ENCODE measurements around the gene EFNA5.
"Not testable (repeated sequence)": the region's sequence is repeated elsewhere in the genome, so short reads cannot be mapped to it uniquely, and the experiment has no call there.

EFNA5 gene

DNA sequence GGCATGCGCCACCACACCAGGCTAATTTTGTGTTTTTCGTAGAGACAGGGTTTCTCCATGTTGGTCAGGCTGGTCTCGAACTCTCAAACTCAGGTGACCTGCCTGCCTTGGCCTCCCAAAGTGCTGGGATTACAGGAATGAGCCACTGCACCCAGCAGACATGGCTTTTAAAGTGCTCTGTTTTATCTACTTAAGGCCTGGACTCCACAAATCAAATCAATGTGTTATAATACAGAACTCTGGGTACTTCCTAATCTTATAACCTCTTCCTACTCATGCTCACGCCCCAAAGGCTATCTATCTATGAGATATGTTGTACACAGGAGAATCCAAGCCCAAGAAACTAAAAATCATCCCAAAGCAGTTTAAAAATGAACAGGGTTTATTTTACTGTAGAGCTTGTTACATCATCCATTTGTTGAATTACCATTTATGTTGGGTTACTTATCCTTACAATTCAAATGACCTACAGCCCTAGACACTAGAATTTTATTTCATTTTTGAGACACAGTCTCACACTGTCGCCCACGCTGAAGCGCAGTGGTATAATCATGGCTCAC is 155.1 kb downstream of the EFNA5 start:
- FAIRE-seq: no peak

DNA sequence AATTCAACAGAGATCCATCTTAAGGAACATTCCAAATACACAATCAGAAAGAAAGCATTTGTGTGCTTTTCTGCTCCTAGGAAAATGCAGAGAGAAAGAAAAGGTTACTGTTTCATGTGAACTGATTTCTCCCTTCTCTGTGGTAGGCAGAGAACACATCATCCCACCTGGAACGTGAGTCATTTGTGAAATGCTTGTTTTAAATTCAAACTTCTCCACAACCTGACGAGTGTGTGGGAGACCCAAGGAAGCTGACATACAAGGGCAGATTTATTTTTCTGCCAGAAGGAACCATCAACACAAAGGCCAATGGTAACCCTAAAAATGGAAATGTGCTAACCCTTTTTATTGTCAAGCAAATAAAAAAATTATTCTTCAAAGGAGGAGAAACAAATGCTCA is 156.4 kb downstream of the EFNA5 start:
- FAIRE-seq: no peak

DNA sequence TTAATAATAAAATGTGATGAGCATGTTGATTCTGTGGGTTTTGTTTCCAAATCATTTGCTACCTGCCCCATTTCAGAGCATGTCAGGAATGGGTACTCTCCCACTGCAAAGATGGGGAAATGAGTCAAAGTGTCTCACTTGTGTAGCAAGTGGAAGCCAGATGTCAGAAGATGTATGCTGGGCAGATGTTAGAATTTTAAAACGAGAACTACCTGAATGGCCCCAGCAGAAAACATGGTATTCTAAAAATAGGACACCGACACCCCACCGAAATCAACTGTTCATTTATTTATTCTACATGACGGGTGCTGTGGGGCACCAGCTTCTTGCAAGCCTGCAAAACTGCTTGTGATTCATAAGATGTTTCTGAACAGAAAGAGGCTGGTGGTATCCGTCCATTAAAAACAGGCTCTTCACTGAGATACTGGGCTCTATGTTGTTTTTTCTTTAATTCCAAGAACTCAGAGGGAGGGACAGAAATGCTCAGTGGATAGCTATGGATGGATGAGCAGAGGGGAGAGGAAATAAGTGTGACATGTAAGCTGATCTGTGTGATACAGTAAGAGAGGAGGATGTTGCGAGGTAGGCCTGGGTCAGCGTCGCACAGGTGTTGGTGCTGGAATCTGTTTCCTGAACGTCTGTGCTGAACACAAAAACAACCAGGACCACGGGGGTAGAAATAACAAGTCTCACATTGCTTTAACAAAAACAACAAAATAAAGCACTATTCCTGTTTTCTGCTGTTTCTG is 157.2 kb downstream of the EFNA5 start:
- FAIRE-seq: no peak

DNA sequence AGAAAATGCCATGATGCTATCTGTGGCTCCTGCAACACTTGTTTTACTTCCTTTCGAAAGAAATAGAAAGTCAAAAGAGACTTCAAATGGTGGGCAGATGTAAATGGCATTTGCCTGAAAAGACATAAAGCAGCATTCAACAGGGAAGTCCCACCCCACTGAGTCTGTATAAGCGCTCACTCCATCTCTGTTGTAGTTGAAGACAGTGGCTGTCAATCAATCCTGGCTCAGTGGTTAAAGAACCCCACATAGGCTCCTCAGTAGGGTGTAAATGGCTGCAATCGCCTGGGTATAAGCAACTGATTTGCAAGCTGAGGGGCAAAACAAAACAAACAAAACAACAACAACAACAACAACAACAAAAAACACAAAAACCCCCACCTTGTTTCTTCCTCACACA is 158.7 kb downstream of the EFNA5 start:
- no peak for FAIRE-seq

DNA sequence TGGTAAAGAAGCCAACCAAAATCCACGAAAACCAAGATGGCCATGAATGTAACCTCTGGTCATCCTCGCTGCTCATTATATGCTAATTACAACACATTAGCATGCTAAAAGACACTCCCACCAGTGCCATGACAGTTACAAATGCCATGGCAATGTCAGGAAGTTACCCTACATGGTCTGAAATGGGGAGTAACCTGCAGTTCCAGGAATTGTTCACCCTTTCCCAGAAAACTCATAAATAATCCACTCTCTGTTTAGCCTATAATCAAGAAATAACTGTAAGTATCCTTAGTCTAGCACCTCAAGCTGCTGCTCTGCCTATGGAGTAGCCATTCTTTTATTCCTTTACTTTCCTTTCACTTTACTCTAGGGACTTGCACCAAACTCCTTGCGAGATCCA is 160.6 kb downstream of the EFNA5 start:
- FAIRE-seq: no peak

DNA sequence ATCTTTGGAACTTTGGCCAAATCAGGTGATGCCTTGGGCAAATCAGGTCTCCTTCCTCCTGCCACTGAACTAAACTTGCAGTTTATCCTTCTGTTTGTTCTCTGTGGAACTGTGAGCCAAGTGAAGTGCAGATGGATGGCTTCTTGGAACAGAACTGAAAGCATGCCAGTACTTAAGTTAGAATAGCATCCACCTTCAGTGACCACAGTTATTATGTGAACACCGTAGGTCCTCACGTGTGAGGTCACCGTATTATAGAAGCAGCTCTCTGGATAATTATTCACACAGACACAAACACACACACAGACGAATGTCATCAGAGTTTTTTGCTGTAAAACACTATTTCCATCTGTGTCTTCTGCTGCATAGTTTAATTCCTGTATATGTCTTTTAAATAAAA is 162.6 kb downstream of the EFNA5 start:
- no peak for FAIRE-seq

DNA sequence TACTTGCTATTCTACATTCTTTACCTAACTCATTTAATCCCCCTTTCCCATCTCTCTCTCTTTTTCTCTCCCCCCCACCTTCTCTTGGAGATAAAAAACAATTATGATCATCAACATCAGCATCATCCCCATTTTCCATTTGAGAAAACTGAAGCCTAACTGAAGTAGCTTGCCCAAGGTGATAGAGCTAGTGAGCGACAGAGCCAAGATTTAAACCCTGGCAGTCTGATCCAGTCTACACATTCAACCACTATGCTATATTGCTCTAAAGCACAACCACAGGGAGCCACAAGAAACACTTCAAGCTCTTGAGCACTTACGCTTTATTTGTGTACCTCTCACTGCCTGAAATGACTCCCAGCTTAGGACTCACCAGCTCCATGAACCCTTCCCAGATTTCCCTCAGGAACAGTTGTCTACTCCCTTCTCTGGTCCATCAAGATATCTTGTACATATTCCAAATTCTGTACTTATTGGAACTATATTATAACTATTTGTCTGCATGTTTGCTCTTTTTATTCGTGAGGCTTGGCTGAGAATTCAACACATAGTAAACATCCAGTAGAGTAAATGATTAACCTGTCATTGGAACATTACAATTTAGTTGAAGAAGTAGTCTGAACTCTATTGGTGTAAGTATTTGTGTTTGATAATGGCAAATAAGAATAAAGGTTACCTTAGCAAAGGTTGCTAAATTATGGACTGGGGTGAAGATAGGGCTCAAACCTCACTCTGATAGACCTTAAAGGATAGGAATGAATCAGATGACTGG is 164.8 kb downstream of the EFNA5 start:
- no peak for FAIRE-seq

DNA sequence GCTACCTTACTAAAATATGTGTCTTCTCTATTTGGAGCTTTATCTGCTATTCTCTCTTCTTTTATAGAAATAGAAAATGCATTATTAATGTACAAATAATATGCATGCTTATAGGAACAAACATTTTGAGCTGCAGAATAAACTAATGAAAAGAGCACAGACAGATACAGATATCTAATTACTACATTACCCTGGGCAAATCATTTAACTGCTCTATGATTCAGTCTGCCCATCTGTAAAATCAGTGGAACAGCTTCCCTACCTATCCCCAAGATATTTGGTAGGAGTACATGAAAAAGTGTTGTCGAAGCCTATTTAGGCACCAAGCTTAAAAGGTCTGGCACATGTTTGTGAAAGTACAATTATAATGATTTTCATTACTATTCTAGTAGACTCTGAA is 166.3 kb downstream of the EFNA5 start:
- FAIRE-seq: no peak

DNA sequence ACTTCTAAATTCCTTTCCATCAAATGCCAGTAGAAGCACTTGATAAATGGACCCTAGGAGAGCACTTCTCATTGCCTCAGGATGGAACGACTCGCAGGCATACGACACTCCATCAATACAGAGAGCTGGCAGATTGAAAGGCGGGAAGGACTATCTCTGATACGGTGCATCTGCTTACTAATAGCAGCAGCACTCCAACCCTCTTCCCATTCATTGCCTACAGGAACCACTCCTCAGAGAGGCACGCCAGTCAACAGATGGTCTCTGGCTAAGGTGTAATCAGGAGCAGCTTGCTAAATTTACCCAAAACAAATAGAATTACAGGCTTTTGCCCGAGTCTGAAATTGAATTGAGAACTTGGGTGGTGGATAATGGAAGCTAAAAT is 168.1 kb downstream of the EFNA5 start:
- no peak for FAIRE-seq

DNA sequence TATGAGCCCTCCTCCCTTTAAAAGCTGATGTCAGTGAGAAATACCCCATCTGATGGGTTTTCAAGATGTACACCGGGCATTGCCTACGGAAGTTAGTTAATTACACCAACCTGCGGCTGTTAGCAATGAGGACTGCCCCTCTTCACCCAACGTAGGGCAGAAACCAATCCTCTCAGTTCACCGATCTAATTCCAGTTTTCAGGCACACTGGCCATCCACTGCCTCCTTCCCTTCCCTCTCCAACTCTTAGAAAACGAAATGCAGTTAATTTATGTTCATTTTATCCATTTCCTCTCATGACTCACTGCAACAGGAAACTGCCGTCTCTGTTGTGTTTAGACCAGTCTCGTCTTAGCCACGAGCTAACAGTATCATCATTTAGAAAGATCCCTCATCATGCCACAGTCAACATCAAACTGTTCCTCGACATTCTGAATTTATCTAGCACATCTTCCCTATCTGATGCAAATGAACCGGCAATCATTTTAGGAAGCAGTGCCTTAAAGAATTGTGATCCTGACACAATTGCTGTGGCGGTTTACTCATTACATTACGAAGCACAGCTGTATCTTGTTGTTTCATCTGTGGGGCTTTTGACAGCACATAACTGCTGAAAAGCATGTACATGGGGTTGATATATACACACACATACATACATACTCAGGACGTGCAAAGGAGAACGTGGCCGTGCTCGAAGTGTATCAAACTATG is 168.6 kb downstream of the EFNA5 start:
- FAIRE-seq: no peak

DNA sequence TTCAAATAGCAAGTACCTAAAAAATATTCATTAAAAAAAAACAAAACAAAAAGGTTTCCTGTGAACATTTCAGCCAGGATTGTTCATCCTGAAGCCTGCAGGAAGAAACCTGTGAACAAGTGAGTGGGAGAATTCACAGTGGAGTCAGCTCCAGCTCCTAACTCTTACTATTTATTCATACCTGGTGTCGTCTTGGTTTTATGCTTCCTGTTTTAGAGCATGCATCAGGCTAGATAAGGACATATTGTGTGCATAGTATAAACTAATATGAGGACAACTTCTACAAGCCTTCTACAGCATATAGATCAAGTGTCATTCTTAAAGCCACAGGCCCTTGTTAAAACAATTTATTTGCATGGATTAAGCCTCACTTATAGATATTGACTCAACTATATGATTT is 169.9 kb downstream of the EFNA5 start:
- FAIRE-seq: no peak

DNA sequence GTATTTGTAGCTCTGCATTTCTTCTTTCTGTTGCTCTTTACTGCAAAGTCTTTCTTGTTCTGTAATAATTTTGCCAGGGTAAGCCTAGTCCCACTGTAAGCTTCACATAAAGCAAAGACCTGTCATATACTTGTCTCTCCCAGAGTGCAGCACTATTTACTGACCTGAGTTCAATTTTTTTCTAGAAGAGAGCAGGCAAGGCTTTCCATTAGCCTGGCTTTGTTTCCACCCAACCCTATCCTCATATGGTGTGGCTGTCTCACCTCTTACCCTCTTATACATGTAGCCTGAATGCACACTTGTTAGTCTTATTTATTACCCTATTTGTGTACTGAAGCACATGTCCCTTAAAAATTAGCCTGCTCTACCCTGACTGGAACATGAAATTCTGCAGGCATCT is 170.4 kb downstream of the EFNA5 start:
- FAIRE-seq: no peak

DNA sequence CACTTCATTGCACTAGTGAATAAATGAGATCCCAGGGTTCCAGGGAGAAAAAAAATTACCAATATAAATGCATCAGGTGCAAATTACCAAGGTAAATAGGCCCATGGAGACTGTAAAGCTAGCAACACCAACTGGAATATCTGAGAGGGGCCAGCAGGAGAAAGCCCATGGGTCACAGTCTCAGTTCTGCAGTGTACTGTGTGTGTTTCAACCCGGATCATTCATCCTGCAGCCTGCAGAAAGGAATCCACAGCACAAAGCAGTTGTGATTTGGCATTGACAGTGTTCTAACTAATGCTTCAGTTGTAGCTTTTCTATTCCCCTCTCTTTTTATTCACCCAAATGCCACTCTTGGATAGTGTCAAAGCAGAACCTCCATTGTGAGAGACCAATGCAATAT is 171.0 kb downstream of the EFNA5 start:
- FAIRE-seq: no peak

DNA sequence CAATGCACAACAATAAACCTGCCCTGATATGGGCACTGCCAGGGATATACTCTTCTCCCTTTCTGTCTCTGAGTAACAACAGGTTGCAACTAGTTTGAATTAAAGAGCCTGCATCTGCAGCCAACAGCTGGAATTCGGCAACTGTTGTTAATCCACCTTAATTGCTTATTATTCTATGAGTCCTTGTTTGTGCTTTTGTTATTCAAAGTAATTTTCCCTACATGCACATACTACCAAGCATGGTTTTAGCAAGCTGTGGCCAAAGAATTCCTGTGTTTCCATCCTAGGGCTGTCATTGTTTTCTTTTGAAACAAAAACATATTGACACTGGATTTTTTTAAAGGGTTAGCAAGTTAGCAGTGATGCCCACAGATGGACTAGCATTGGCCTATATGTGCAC is 171.5 kb downstream of the EFNA5 start:
- no peak for FAIRE-seq

DNA sequence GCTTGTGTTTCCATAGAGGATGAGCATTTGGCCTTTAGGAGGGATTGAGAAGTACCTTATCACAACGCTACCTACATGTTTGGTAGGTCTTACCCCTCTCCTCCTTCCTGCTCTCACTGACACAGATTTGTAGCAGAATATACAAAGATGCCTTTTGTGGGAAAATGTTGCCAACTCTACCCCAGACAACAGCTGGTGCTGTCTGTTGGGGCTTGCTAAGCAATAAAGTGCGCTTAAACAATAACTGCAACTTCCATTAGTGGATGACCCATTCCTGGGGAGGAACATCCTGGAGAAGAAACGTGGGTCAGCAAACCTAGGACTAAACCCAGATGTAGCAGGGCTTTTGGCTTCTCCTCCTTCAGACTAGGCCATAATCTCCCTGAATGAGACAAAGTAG is 174.3 kb downstream of the EFNA5 start:
- FAIRE-seq: no peak

DNA sequence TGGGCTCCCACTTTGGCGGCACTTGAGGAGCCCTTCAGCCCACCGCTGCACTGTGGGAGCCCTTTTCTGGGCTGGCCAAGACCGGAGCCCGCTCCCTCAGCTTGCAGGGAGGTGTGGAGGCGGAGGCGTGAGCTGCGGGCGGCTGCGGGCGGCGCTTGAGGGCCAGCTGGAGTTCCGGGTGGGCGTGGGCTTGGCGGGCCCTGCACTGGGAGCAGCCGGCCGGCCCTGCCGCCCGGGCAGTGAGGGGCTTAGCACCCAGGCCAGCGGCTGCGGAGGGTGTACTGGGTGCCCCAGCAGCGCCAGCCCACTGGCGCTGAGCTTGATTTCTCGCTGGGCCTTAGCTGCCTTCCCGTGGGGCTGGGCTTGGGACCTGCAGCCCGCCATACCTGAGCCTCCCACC is 176.6 kb downstream of the EFNA5 start:
- not testable (repeated sequence) for FAIRE-seq

DNA sequence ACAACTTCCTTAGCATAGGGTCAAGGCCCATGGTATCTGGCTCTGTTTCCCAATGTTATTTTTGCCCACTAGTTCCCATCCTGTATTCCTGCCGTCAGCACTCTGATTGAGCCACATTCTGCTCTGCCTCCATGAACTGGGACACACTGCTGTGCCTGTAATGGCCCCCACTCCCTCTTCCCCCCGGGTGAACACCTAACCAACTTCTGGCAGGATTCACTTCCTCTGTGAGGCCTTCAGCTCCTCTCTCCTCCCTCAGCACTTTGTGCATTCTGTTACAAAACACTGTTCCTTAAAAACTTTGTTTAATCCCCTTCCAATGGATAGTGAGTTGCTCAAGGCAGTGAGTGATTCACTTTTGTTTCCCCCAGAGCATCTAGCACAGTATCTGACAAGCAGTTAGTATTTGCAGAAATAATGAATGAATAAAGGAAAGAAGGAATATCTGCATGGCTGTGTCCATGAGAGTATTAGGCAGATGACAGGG is 183.6 kb downstream of the EFNA5 start:
- no peak for FAIRE-seq

DNA sequence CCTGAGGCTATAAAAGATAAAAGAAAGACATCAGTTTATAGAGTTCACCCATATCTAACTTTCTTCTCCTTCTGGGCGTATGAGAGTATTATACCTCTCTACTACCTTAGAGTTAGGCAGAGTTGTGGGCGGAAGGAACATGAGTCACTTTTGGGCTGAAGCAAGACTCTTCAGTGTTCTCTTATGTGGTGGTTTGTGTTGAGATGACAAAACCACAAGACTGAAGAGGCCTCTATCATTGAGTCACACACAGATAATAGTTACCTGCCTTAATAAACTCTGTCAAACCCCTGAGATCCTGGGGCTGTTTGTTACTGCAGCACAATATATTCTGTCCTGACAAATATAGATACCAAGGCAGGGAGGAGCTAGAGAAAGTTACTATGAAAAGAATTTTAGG is 184.2 kb downstream of the EFNA5 start:
- FAIRE-seq: no peak

DNA sequence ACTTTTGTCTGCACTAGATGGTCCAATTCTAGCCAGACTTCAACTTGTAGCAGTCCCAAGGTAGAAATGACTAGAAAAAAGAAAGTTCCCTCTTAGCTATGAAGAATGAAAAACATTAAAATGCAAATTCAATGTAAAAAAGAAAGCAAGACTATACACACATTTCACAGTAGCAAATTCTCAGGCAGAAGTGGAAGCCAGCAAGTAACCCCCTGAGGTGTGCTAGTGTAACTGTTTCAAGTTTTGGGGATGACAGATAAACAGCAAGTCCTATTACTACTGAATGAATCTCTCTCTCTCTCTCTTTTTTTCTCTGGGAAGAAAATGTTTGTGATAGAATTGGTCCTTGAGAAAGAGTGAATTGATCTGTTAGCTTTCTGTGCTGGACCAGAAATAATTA is 185.6 kb downstream of the EFNA5 start:
- FAIRE-seq: no peak

DNA sequence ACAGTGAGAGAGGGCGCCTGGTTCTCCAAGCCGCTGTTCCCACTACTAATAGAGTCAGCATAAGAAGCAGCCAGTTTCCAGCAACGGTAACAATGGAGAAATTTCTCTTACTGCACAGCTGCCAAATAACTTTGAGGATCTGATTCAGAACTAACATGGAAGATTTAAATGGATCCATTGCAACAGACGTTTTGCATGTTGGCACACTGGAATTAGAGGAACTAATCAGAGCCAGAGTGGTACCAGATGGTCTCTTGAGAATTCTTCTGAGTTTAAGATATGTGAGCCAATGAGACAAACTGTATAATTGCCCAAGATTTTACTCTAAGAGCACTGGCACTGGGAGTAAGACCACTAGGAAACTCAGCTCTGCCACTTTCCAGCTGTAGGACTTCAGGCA is 186.5 kb downstream of the EFNA5 start:
- FAIRE-seq: no peak

DNA sequence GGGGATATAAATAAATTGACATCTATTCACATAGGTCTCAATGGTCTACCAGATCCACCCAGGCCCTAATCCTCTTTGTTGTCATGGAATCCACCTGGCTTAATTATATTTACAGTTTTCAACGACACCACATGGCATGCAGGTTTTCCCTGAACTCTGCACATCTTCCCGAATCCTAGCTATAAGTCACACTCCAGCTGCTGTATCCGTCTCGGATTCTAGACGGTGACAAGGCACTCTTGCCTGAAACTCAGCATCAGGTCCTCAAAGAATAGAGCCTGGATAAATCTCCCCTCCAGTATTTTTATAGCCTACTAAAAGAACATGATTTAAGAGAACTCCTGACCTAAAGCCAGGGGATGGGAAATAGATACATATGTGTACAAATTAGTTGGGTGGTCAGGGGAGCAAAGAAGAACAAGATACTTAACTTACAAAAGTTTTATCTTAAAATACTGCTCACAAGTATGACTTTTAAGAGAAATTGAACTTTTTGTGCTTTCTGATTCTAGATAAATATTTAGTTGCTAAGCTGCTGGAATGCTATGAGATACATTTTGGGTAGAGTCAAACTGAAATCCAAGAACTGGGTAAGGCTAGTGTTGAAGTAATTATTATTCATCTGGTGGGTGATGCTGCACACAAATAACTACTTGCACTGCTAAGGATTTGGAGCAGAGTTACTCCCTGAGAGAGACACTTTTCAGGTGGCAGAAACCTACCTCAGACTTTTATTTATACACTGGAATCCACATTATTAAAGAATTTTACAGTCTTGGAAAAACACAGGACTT is 187.3 kb downstream of the EFNA5 start:
- FAIRE-seq: peak; percentile 15

DNA sequence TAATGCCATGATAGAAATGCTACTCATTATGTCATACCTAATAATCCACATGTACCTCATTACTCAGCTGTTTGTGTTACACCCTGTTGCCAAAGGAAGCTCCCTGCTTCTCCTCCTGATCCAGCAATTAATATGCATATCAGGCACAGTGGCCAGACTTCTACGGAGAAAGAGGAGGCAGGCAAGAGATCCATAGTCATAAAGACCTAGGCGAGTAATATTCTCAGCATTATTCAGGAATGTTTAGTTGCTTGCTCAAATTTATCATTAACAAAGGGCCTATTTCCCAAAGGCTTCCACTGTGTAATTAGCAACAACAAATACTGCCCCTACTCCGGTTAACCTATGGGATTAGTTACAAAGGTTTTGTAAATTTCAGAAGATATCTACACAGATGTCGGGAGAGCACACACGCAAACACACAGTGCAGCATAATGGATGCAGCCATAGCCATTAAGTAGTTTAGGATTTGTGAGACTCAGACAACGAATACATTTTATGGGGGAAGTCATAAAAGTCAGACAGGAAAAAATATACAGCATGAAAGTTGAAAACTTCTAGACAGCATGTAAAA is 192.6 kb downstream of the EFNA5 start:
- no peak for FAIRE-seq
